HG03175 (cell line): Measurements from ENCODE around the gene ECHS1.
"Not testable (repeated sequence)": the region's sequence is repeated elsewhere in the genome, so short reads cannot be mapped to it uniquely, and the experiment has no call there.

Experiments used
- ATAC-seq: cut with Tn5 transposase; IDR thresholded peaks from one replicate; pipeline ENCODE4 v1.9.1; 2021; ENCODE audit warnings: mild to moderate bottlenecking, moderate library complexity; ENCODE audit not compliant: unreplicated experiment

ECHS1 gene

GRCh38 chr10:133400624-133401424, 27.7 kb upstream of the ECHS1 start:
- ATAC-seq, result peak; percentile 79

GRCh38 chr10:133399123-133399601, 26.0 kb upstream of the ECHS1 start:
- ATAC-seq, result no peak

GRCh38 chr10:133397938-133398337, 24.8 kb upstream of the ECHS1 start:
- no peak for ATAC-seq

GRCh38 chr10:133396035-133396624, 23.0 kb upstream of the ECHS1 start:
- ATAC-seq, result no peak

GRCh38 chr10:133394801-133395221, 21.7 kb upstream of the ECHS1 start:
- peak; percentile 5 for ATAC-seq

- ATAC-seq, result peak; percentile 56
Measured at GRCh38 chr10:133394064-133394663, 21.0 kb upstream of the ECHS1 start, which contains the start of gene MTG1. TSS of gene MTG1 (plus strand) at chr10:133394157. CDS start at chr10:133394221, 64 bp downstream.

GRCh38 chr10:133393401-133394063, 20.4 kb upstream of the ECHS1 start:
- ATAC-seq, result no peak

- no peak for ATAC-seq
Measured at GRCh38 chr10:133391761-133392518, 18.8 kb upstream of the ECHS1 start.

- no peak for ATAC-seq
Measured at GRCh38 chr10:133391249-133391635, 18.1 kb upstream of the ECHS1 start.

- no peak for ATAC-seq
Measured at GRCh38 chr10:133390597-133391248, 17.6 kb upstream of the ECHS1 start.

GRCh38 chr10:133388973-133389818, 16.0 kb upstream of the ECHS1 start:
- peak; percentile 90 for ATAC-seq

GRCh38 chr10:133388236-133388972, 15.2 kb upstream of the ECHS1 start:
- no peak for ATAC-seq

GRCh38 chr10:133386951-133387350, 13.8 kb upstream of the ECHS1 start:
- ATAC-seq, result not testable (repeated sequence)

- no peak for ATAC-seq
Measured at GRCh38 chr10:133385214-133385613, 12.1 kb upstream of the ECHS1 start.

- ATAC-seq, result no peak
Measured at GRCh38 chr10:133384071-133384470, 10.9 kb upstream of the ECHS1 start.

- ATAC-seq, result no peak
Measured at GRCh38 chr10:133383551-133383950, 10.4 kb upstream of the ECHS1 start.

GRCh38 chr10:133381036-133381435, 7.9 kb upstream of the ECHS1 start:
- no peak for ATAC-seq
